Left ventricle myocardium inferior (tissue), 1 donor: ENCODE results near the gene IL6. TPM values are rescaled to one million over a fixed set of nuclear protein-coding genes. Genes with fewer than 3 reads are reported as not detected.
A peak's percentile ranks its signal among the peaks of the same experiment; 100 is the strongest.

Experiments used
- DNase-seq: peaks from one replicate; pipeline ENCODE4 v3.0.0-alpha.2; 2020
- H3K27ac ChIP-seq: fragments of 200-600 bp; replicated peaks from 2 replicates; pipeline ENCODE4 v1.8.0; 2021
- H3K27me3 ChIP-seq: fragments of 200-600 bp; 2 replicates; pipeline ENCODE4 v1.8.0; 2021; ENCODE audit warnings: low read depth
- H3K36me3 ChIP-seq: fragments of 200-600 bp; 2 replicates; pipeline ENCODE4 v1.8.0; 2021
- H3K4me1 ChIP-seq: fragments of 200-600 bp; 2 replicates; pipeline ENCODE4 v1.8.0; 2021
- H3K4me3 ChIP-seq: fragments of 200-600 bp; 2 replicates; pipeline ENCODE4 v1.8.0; 2021; ENCODE audit warnings: mild to moderate bottlenecking, moderate library complexity
- H3K9me3 ChIP-seq: fragments of 200-600 bp; replicated peaks from 2 replicates; pipeline ENCODE4 v1.8.0; 2021
- CTCF ChIP-seq: fragments of 200-600 bp; IDR thresholded peaks from 2 replicates; pipeline ENCODE4 v1.8.0; 2021; ENCODE audit warnings: antibody characterized with exemption, mild to moderate bottlenecking, borderline replicate concordance
- intact Hi-C: fragments of 100-400 bp; cut with micrococcal nuclease; formaldehyde crosslinking; loops from one replicate; pipeline ENCODE4 v1.11.0; 2022
- total RNA-seq: library from RNA; stranded (reverse); fragmentation: NEBNext Ultra II Directional; extraction: Animal tissue kit (Norgen Biotek cat#: 25700); gene quantifications from one replicate; pipeline ENCODE4 v1.2.1, GENCODE V29; 2021
- donor health status: DM: no; HTN: yes; CAD: no; lungs with severe emphysema.

The IL6 gene
- total RNA-seq, 1 donor from 2014 or later: 0.69 TPM

- no peaks in the 10 kb centered on the region for H3K9me3 ChIP-seq
- peak overlapping the region; percentile 6 for H3K27ac ChIP-seq
- peaks cover 8% of the 10 kb centered on the region for H3K4me1 ChIP-seq
- intact Hi-C loops: no loop called here
- H3K27me3 ChIP-seq: no peaks in the 10 kb centered on the region
- no peaks in the 10 kb centered on the region for H3K36me3 ChIP-seq
- no peak for TF ChIP-seq CTCF
- no peak for DNase-seq
- no peak overlapping the region for H3K4me3 ChIP-seq
These were observed 30.3 kb upstream of the IL6 start for GRCh38 chr7:22696541-22697228.

GRCh38 chr7:22697322-22697859, 29.6 kb upstream of the IL6 start:
- intact Hi-C loops: no loop called here
- Histone ChIP-seq H3K4me1 (peaks cover 8% of the 10 kb centered on the region), H3K9me3 (no peaks in the 10 kb centered on the region)

GRCh38 chr7:22697876-22698606, 29.0 kb upstream of the IL6 start:
- H3K36me3 ChIP-seq: no peaks in the 10 kb centered on the region
- H3K4me3 ChIP-seq: no peak overlapping the region
- H3K27me3 ChIP-seq: no peaks in the 10 kb centered on the region
- no peaks in the 10 kb centered on the region for H3K9me3 ChIP-seq
- no peak for TF ChIP-seq CTCF
- no peak overlapping the region for H3K27ac ChIP-seq
- intact Hi-C loops: no loop called here
- peaks cover 8% of the 10 kb centered on the region for H3K4me1 ChIP-seq
- no peak for DNase-seq

More at GRCh38 chr7:22697322-22697859, 29.6 kb upstream of the IL6 start:
- Histone ChIP-seq H3K27ac (no peak overlapping the region), H3K36me3 (no peaks in the 10 kb centered on the region), H3K27me3 (no peaks in the 10 kb centered on the region), H3K4me3 (no peak overlapping the region)
- DNase-seq: no peak
- no peak for TF ChIP-seq CTCF

GRCh38 chr7:22698767-22699166, 28.2 kb upstream of the IL6 start:
- no peaks in the 10 kb centered on the region for H3K9me3 ChIP-seq
- DNase-seq: no peak
- no peak overlapping the region for H3K27ac ChIP-seq
- peaks cover 8% of the 10 kb centered on the region for H3K4me1 ChIP-seq
- intact Hi-C loops: no loop called here
- no peak overlapping the region for H3K4me3 ChIP-seq
- no peak for TF ChIP-seq CTCF
- no peaks in the 10 kb centered on the region for H3K27me3 ChIP-seq
- H3K36me3 ChIP-seq: no peaks in the 10 kb centered on the region

- no peak for DNase-seq
- intact Hi-C loops: no loop called here
- H3K4me3 ChIP-seq: no peak overlapping the region
- H3K4me1 ChIP-seq: peaks cover 8% of the 10 kb centered on the region
- H3K27ac ChIP-seq: no peak overlapping the region
- H3K36me3 ChIP-seq: no peaks in the 10 kb centered on the region
- no peaks in the 10 kb centered on the region for H3K9me3 ChIP-seq
- H3K27me3 ChIP-seq: no peaks in the 10 kb centered on the region
- no peak for TF ChIP-seq CTCF
These were observed 26.4 kb upstream of the IL6 start for GRCh38 chr7:22700559-22701002.
